K562 (cell line): ENCODE data around the gene DYRK1A. TPM values are rescaled to one million over a fixed set of nuclear protein-coding genes. Genes with fewer than 3 reads are reported as not detected.

Source experiments
- ATF1 ChIP-seq, 2 experiments: fragments of 450-650 bp in 1 of 2; IDR thresholded peaks; 2 replicates each; pipeline ENCODE4 v1.6.1; 2016; ENCODE audit warnings: missing compliant biosample characterization in 1 of 2, missing genetic modification characterization in 1 of 2
- CXXC5 ChIP-seq: fragments of 250-450 bp; sonication (Bioruptor Pico); IDR thresholded peaks from 2 replicates; pipeline ENCODE4 v1.8.0; 2022; ENCODE audit warnings: inconsistent platforms, mild to moderate bottlenecking, moderate library complexity
- DEAF1 ChIP-seq: fragments of 450-650 bp; formaldehyde crosslinking; IDR thresholded peaks from 2 replicates; pipeline ENCODE4 v1.4.0; 2020; ENCODE audit warnings: mild to moderate bottlenecking, moderate library complexity
- FIP1L1 ChIP-seq: fragments of 200-400 bp; formaldehyde crosslinking; IDR thresholded peaks from 2 replicates; pipeline ENCODE4 v1.6.1; 2018; ENCODE audit warnings: mild to moderate bottlenecking, low read depth, low read length; ENCODE audit not compliant: poor library complexity, severe bottlenecking
- FOSL1 ChIP-seq: fragments of 200-800 bp; sonication (Bioruptor generic); conservative IDR thresholded peaks from 2 replicates; pipeline ENCODE4 v1.6.1; 2016; ENCODE audit warnings: missing genetic modification characterization, missing compliant biosample characterization
- MTA2 ChIP-seq: fragments of 450-650 bp; IDR thresholded peaks from 2 replicates; pipeline ENCODE4 v1.6.1; 2016; ENCODE audit warnings: low read depth
- NCOR1 ChIP-seq: fragments of 450-650 bp; IDR thresholded peaks from 2 replicates; pipeline ENCODE4 v1.6.1; 2016; ENCODE audit warnings: mild to moderate bottlenecking, moderate library complexity
- NFATC3 ChIP-seq: fragments of 450-650 bp; IDR thresholded peaks from 2 replicates; pipeline ENCODE4 v1.6.1; 2017; ENCODE audit warnings: mild to moderate bottlenecking
- POLR2H ChIP-seq: IDR thresholded peaks from 2 replicates; pipeline ENCODE4 v1.6.1; 2016; ENCODE audit warnings: missing genetic modification characterization, low read depth, mild to moderate bottlenecking, control low read depth, missing compliant biosample characterization, moderate library complexity
- SIRT6 ChIP-seq: IDR thresholded peaks from one replicate; pipeline ENCODE4 v1.6.1; 2012; ENCODE audit warnings: low read depth, mild to moderate bottlenecking, control low read depth, inconsistent platforms, low read length, moderate library complexity
- SMC3 ChIP-seq: conservative IDR thresholded peaks from 2 replicates; pipeline ENCODE4 v1.6.1; 2011; ENCODE audit warnings: low read depth, low read length, improper control_type of control experiment; ENCODE audit not compliant: insufficient read depth
- TCFL5 ChIP-seq: fragments of 250-450 bp; sonication (Bioruptor Pico); conservative IDR thresholded peaks from 2 replicates; pipeline ENCODE4 v1.6.1; 2021; ENCODE audit warnings: mild to moderate bottlenecking, moderate library complexity, matching md5 sums
- TSHZ1 ChIP-seq: fragments of 250-450 bp; sonication (Bioruptor Pico); IDR thresholded peaks from 2 replicates; pipeline ENCODE4 v1.4.0; 2020; ENCODE audit warnings: mild to moderate bottlenecking, moderate library complexity
- UBTF ChIP-seq, 2 experiments: IDR thresholded peaks; 2 replicates each; pipeline ENCODE4 v1.6.1; 2012; ENCODE audit warnings: improper control_type of control experiment in 2 of 2, low read depth in 2 of 2, low read length in 2 of 2, borderline replicate concordance in 1 of 2
- ZFP1 ChIP-seq: fragments of 450-650 bp; formaldehyde crosslinking; IDR thresholded peaks from 2 replicates; pipeline ENCODE4 v1.4.0; 2020; ENCODE audit warnings: mild to moderate bottlenecking, mixed read lengths
- ZNF277 ChIP-seq: fragments of 250-450 bp; sonication (Bioruptor Pico); IDR thresholded peaks from 2 replicates; pipeline ENCODE4 v1.8.0; 2022; ENCODE audit warnings: inconsistent platforms, mild to moderate bottlenecking, moderate library complexity, borderline replicate concordance
- ZNF3 ChIP-seq: fragments of 250-450 bp; sonication (Bioruptor Pico); IDR thresholded peaks from 2 replicates; pipeline ENCODE4 v1.5.0; 2021; ENCODE audit warnings: mild to moderate bottlenecking, moderate library complexity
- ZNF699 ChIP-seq: fragments of 250-450 bp; sonication (Bioruptor Pico); IDR thresholded peaks from 2 replicates; pipeline ENCODE4 v1.8.0; 2021; ENCODE audit warnings: mild to moderate bottlenecking, moderate library complexity; ENCODE audit not compliant: insufficient replicate concordance
- polyA plus RNA-seq, 8 experiments: library from polyadenylated mRNA; depleted of rRNA in 4 of 8; stranded (reverse) in 5 of 8; unstranded in 3 of 8; fragments of >200 nt; fragmentation: Nextera tagmentation in 2 of 8; fragmentation: Illumina TruSeq in 1 of 8; extraction: Ambion mirVana in 2 of 8; extraction: Trizol in 1 of 8; gene quantifications; 2 replicates each; pipeline versions ENCODE4 v1.2.1 to v1.2.3, GENCODE V29; 2011 to 2014; ENCODE audit warnings: inconsistent platforms in 1 of 8, missing spikeins in 1 of 8
- total RNA-seq, 7 experiments: library from RNA; depleted of rRNA in 6 of 7; stranded (reverse); fragments of >200 nt in 6 of 7; fragmentation: Illumina TruSeq in 2 of 7; extraction: Trizol in 2 of 7; gene quantifications; 2 replicates each; pipeline versions ENCODE4 v1.2.1 to v1.2.3, GENCODE V29; 2011 to 2021; ENCODE audit warnings: low replicate concordance in 1 of 7

Gene DYRK1A
- total and polyA plus RNA-seq, 9 of the 15 experiments (the other 6 are each of a cell fraction or from before 2014, with no cell fraction given) = 3.7 to 64.8 (median 42.3) TPM

GRCh38 chr21:37563641-37564340 lies 197.2 kb downstream of the DYRK1A start (continued):
- TF ChIP-seq TSHZ1 (CRISPR knock-in tag) (no peak), FIP1L1 (peak; percentile 84), FOSL1 (tag) (no peak), SMC3 (0 out of 2 replicates have a peak, but pooled peaks have one; percentile 2), NCOR1 (no peak), ZNF699 (no peak), DEAF1 (CRISPR knock-in tag) (no peak), UBTF (IDR thresholded peaks at IDR 0.05; ENCODE audit: borderline replicate concordance in 1 of 2, low read depth in 2 of 2, low read length in 2 of 2) (peak; percentile 19 to 58; a peak in 1 of 4 replicates), ZNF3 (no peak), MTA2 (no peak), ZNF277 (CRISPR knock-in tag) (no peak), SIRT6 (no peak), ATF1 (CRISPR knock-in tag; IDR thresholded peaks at IDR 0.05) (no peak; the same call in 1 of the 2 replicates), ATF1 (tag; IDR thresholded peaks at IDR 0.05) (peak; percentile 90), POLR2H (tag) (peak; percentile 76), TCFL5 (0 out of 2 replicates have a peak, but pooled peaks have one; percentile 46), NFATC3 (no peak), ZFP1 (CRISPR knock-in tag) (no peak), CXXC5 (CRISPR knock-in tag) (peak; percentile 100)
